Suprapubic skin (tissue), 4 donors: ENCODE results near the gene EXOSC7.

ENCODE experiments used
- EP300 ChIP-seq: sonication (generic); formaldehyde crosslinking; IDR thresholded peaks from one replicate; pipeline ENCODE4 v1.6.1; 2017; ENCODE audit warnings: antibody characterized with exemption
- POLR2A ChIP-seq, 2 donors: fragments of 450-650 bp; IDR thresholded peaks; one replicate each; pipeline ENCODE4 v1.6.1; 2017; ENCODE audit warnings: antibody characterized with exemption in 2 of 2, mild to moderate bottlenecking in 2 of 2, moderate library complexity in 2 of 2
- POLR2AphosphoS5 ChIP-seq, 3 donors: sonication (generic); formaldehyde crosslinking; IDR thresholded peaks; one replicate each; pipeline ENCODE4 v1.6.1; 2017; ENCODE audit warnings: antibody characterized with exemption in 3 of 3
- TF ChIP-seq, protein P1 (sequence below), 2 donors: fragments of 200-600 bp in 1 of 2; fragments of 450-650 bp in 1 of 2; sonication (generic) in 1 of 2; IDR thresholded peaks; one replicate each; pipeline ENCODE4 v1.5.1; 2016 to 2019; ENCODE audit warnings: antibody characterized with exemption in 2 of 2, mild to moderate bottlenecking in 1 of 2, moderate library complexity in 1 of 2

DNA sequence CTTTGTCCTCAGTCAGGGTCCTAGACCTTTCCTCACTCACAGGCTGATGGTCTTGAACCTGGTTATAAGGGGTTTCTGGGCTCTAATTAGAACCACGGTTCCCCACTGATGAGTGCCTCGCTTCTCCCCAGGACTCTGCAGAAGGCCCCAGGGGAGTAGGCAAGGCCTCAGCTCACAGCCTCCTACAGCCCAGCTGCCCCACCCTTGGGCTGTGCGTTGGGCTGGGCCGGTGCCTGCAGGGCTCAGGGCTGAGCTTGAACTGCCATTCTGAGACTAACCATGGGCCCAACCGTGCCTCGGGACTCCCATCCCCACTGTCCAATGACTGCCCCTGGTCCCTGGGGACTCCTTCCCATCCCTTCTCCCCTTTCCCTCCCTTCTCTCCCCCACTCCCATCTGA, 75.6 kb downstream of the EXOSC7 start:
- TF ChIP-seq, protein P1, sequence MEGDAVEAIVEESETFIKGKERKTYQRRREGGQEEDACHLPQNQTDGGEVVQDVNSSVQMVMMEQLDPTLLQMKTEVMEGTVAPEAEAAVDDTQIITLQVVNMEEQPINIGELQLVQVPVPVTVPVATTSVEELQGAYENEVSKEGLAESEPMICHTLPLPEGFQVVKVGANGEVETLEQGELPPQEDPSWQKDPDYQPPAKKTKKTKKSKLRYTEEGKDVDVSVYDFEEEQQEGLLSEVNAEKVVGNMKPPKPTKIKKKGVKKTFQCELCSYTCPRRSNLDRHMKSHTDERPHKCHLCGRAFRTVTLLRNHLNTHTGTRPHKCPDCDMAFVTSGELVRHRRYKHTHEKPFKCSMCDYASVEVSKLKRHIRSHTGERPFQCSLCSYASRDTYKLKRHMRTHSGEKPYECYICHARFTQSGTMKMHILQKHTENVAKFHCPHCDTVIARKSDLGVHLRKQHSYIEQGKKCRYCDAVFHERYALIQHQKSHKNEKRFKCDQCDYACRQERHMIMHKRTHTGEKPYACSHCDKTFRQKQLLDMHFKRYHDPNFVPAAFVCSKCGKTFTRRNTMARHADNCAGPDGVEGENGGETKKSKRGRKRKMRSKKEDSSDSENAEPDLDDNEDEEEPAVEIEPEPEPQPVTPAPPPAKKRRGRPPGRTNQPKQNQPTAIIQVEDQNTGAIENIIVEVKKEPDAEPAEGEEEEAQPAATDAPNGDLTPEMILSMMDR (IDR thresholded peaks at IDR 0.05), result no peak
- TF ChIP-seq EP300, result no peak
- no peak for TF ChIP-seq POLR2A (IDR thresholded peaks at IDR 0.05)
- no peak for TF ChIP-seq POLR2AphosphoS5 (IDR thresholded peaks at IDR 0.05)
